ENCODE measurements around the gene ZNF260.

DNA sequence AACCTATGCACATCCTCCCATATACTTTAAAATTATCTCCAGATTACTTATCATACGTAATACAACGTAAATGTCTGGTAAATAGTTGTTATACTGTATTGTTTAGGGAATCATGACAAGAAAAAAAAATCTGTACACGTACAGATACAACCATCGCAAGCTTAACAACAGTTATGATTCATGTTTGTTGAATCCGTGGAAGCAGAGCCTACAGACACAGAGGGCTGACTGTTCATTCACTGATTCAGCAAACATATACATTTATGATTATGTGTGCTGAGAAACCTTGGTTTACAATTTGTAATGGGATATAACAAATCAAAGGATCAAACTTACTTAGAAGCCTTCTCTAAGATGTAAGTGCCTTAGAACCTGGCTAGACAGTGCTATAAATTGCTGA is 1.5 kb downstream of the ZNF260 start:
- TF ChIP-seq POLR2A (IDR thresholded peaks at IDR 0.05; ENCODE audit: low read depth, low read length) = no peak
- no peak for TF ChIP-seq POLR2AphosphoS5 (IDR thresholded peaks at IDR 0.05; ENCODE audit: low read depth, low read length)

All from GM12892 (cell line).